GM12878 (cell line): Measurements from ENCODE around the gene CLK2. TPM values are rescaled to one million over a fixed set of nuclear protein-coding genes. Genes with fewer than 3 reads are reported as not detected.

Experiments
- ATAC-seq: fragments of 200-7000 bp; cut with Tn5 transposase; 3 replicates; pipeline ENCODE4 v1.9.1; 2020; ENCODE audit warnings: mild to moderate bottlenecking, moderate library complexity
- BruUV-seq: library from RNA; stranded (reverse); fragments of 400-500 nt; replicated peaks from 2 replicates; lab custom pipeline; 2021; lab: Mats Ljungman, UMichigan
- CTCF ChIA-PET: fragments of 300-600 bp; sonication (Branson Sonifier 250); formaldehyde crosslinking; extraction: SDS; loops from one replicate; lab custom pipeline; 2021; ENCODE audit warnings: inconsistent platforms; lab: Yijun Ruan, JAX
- POLR2A ChIA-PET: fragments of 350-600 bp; formaldehyde crosslinking; extraction: SDS; loops from one replicate; lab custom pipeline; 2021; ENCODE audit warnings: inconsistent platforms; lab: Charles Lee
- RAD21 ChIA-PET: fragments of 300-600 bp; sonication (Branson Sonifier 250); formaldehyde crosslinking; loops from one replicate; lab custom pipeline; 2023; ENCODE audit warnings: antibody characterized with exemption; ENCODE audit not compliant: unreplicated experiment; lab: Charles Lee
- SMC1A ChIA-PET: fragments of 300-600 bp; sonication (Branson Sonifier 250); formaldehyde crosslinking; loops from one replicate; lab custom pipeline; 2023; ENCODE audit not compliant: unreplicated experiment, uncharacterized antibody; lab: Charles Lee
- DNase-seq: peaks from one replicate; pipeline ENCODE4 v3.0.0-alpha.2; 2011; ENCODE audit warnings: low read depth, low spot score
- FAIRE-seq: peaks from 3 replicates; lab custom pipeline; 2011; peaks lifted over from hg19 to GRCh38; lab: Jason Lieb, UNC
- H2AFZ ChIP-seq: 2 replicates; pipeline ENCODE4 v1.6.0; 2011; ENCODE audit warnings: low read depth, low read length, control low read depth; ENCODE audit not compliant: control insufficient read depth
- H3K27ac ChIP-seq: 2 replicates; pipeline ENCODE4 v1.5.1; 2011; ENCODE audit warnings: control low read depth; ENCODE audit not compliant: control insufficient read depth, insufficient read depth
- H3K27me3 ChIP-seq, 2 experiments: replicated peaks in 1 of 2; 2 replicates each; pipeline versions ENCODE4 v1.6.0 to v1.6.1; 2011; ENCODE audit warnings: low read length in 1 of 2; ENCODE audit not compliant: control insufficient read depth in 2 of 2, insufficient read depth in 2 of 2
- H3K36me3 ChIP-seq, 2 experiments: 2 replicates each; pipeline ENCODE4 v1.5.1; 2011; ENCODE audit warnings: low read length in 1 of 2; ENCODE audit not compliant: control insufficient read depth in 2 of 2, insufficient read depth in 2 of 2
- H3K4me1 ChIP-seq: 2 replicates; pipeline ENCODE4 v1.6.1; 2011; ENCODE audit warnings: mild to moderate bottlenecking, low read length, moderate library complexity, mixed read lengths; ENCODE audit not compliant: control insufficient read depth, insufficient read depth
- H3K4me2 ChIP-seq: 2 replicates; pipeline ENCODE4 v1.6.0; 2011; ENCODE audit warnings: control low read depth; ENCODE audit not compliant: control insufficient read depth, insufficient read depth
- H3K4me3 ChIP-seq: fragments of 200-600 bp; sonication (generic); 2 replicates; pipeline ENCODE4 v1.5.1; 2016
- H3K79me2 ChIP-seq: 2 replicates; pipeline ENCODE4 v1.6.0; 2011; ENCODE audit warnings: low read length; ENCODE audit not compliant: control insufficient read depth, insufficient read depth
- H3K9ac ChIP-seq: 2 replicates; pipeline ENCODE4 v1.8.0; 2011; ENCODE audit warnings: low read length, control low read depth, mixed read lengths; ENCODE audit not compliant: control insufficient read depth, insufficient read depth
- H3K9me3 ChIP-seq: replicated peaks from 3 replicates; pipeline ENCODE4 v1.5.1; 2011; ENCODE audit warnings: mild to moderate bottlenecking, low read length; ENCODE audit not compliant: control insufficient read depth, insufficient read depth
- H4K20me1 ChIP-seq: 2 replicates; pipeline ENCODE4 v1.6.0; 2011; ENCODE audit not compliant: control insufficient read depth, insufficient read depth
- CREB1 ChIP-seq: IDR thresholded peaks from 2 replicates; pipeline ENCODE4 v1.6.1; 2012; ENCODE audit warnings: low read depth, mild to moderate bottlenecking, inconsistent platforms
- IKZF1 ChIP-seq: fragments of 450-650 bp; conservative IDR thresholded peaks from 2 replicates; pipeline ENCODE4 v1.6.1; 2017; ENCODE audit warnings: antibody characterized with exemption, mild to moderate bottlenecking
- MYB ChIP-seq: fragments of 150-350 bp; IDR thresholded peaks from 2 replicates; pipeline ENCODE4 v1.6.1; 2014; ENCODE audit warnings: mild to moderate bottlenecking, low read depth, low read length, borderline replicate concordance
- NBN ChIP-seq: fragments of 450-650 bp; IDR thresholded peaks from 2 replicates; pipeline ENCODE4 v1.6.1; 2016
- NFYB ChIP-seq: IDR thresholded peaks from 2 replicates; pipeline ENCODE4 v1.6.1; 2011; ENCODE audit warnings: low read depth, mild to moderate bottlenecking, low read length, improper control_type of control experiment, moderate library complexity; ENCODE audit not compliant: insufficient read depth
- PAX8 ChIP-seq: fragments of 450-650 bp; IDR thresholded peaks from 2 replicates; pipeline ENCODE4 v1.6.1; 2017; ENCODE audit warnings: mild to moderate bottlenecking, moderate library complexity
- RB1 ChIP-seq: fragments of 450-650 bp; formaldehyde crosslinking; IDR thresholded peaks from 2 replicates; pipeline ENCODE4 v1.6.1; 2017; ENCODE audit warnings: mild to moderate bottlenecking, borderline replicate concordance
- RFX5 ChIP-seq: IDR thresholded peaks from 2 replicates; pipeline ENCODE4 v1.6.1; 2011; ENCODE audit warnings: low read depth, low read length, improper control_type of control experiment
- SREBF2 ChIP-seq: IDR thresholded peaks from 2 replicates; pipeline ENCODE4 v1.6.1; 2012; ENCODE audit warnings: mild to moderate bottlenecking, low read length
- TCF3 ChIP-seq: IDR thresholded peaks from 2 replicates; pipeline ENCODE4 v1.6.1; 2012; ENCODE audit warnings: low read depth, mild to moderate bottlenecking, low read length, borderline replicate concordance; ENCODE audit not compliant: insufficient read depth
- TCF7 ChIP-seq: IDR thresholded peaks from 2 replicates; pipeline ENCODE4 v1.6.1; 2014; ENCODE audit warnings: antibody characterized with exemption, borderline replicate concordance
- WGBS: methylation state at CpG from one replicate; pipeline ENCODE4 v1.1.6; 2016; ENCODE audit warnings: low lambda C conversion rate; ENCODE audit not compliant: insufficient replicate concordance, insufficient coverage; ENCODE audit errors: missing lambda C conversion rate; 5-methylcytosine and 5-hydroxymethylcytosine counted together
- in situ Hi-C: fragments of 300-500 bp; cut with MboI; formaldehyde crosslinking; loops from 9 replicates; pipeline ENCODE4 v1.14.3; 2018; ENCODE audit warnings: mixed read lengths
- intact Hi-C: fragments of 100-400 bp; cut with micrococcal nuclease; formaldehyde crosslinking; loops from one replicate; pipeline ENCODE4 v1.14.2; 2022; ENCODE audit not compliant: unreplicated experiment
- polyA plus RNA-seq, 11 experiments: library from polyadenylated mRNA; depleted of rRNA in 4 of 11; unstranded in 6 of 11; stranded (reverse) in 5 of 11; fragments of >200 nt; fragmentation: Nextera tagmentation in 4 of 11; fragmentation: Illumina TruSeq in 1 of 11; extraction: Ambion mirVana in 4 of 11; extraction: Trizol in 1 of 11; gene quantifications; 1 replicate in 1 of 11; 2 replicates in 10 of 11; pipeline versions ENCODE4 v1.2.1 to v1.2.3, GENCODE V29; 2011 to 2016; ENCODE audit warnings: inconsistent platforms in 2 of 11, missing spikeins in 2 of 11, low read depth in 1 of 11
- total RNA-seq, 4 experiments: library from RNA; depleted of rRNA in 3 of 4; stranded (reverse); fragments of >200 nt in 3 of 4; fragmentation: Illumina TruSeq in 1 of 4; extraction: Trizol in 1 of 4; gene quantifications; 2 replicates each; pipeline versions ENCODE4 v1.2.1 to v1.2.3, GENCODE V29; 2013 to 2021
- TF ChIP-seq, protein P1 (sequence below): fragments of 450-650 bp; IDR thresholded peaks from 2 replicates; pipeline ENCODE4 v1.6.1; 2017; ENCODE audit warnings: antibody characterized with exemption, mild to moderate bottlenecking, moderate library complexity

CLK2 gene
- total and polyA plus RNA-seq, 10 of the 15 experiments (the other 5 are each of a cell fraction or from before 2014, with no cell fraction given): 11.1 to 83.7 (median 36.7) TPM

DNA sequence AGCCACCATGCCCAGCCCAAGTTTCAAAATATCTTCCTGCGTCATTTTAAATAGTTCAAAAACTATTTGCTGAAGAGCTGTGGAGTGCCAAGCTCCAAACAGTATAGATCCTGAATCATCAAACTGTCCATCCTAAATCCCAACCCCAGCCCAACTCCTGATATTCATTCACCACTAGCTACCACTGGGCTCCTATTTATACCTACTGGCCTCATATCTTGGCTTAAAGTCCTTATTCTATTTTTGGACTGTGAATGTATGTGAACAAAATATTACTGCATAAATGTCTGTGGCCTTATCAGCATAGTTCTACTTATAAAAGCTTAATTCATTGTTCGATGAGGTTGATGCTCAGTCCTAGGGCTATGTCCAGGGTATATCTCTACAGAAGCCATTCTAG lies 5.9 kb downstream of the CLK2 start:
- Histone ChIP-seq H3K27ac (no peak overlapping the region), H3K4me2 (no peak overlapping the region), H3K9me3 (no peaks in the 10 kb centered on the region), H2AFZ (no peak overlapping the region), H3K79me2 (peaks cover 16% of the 10 kb centered on the region), H3K36me3 (peaks cover 36 to 37% of the 10 kb centered on the region in 2 experiments), H3K4me3 (no peak overlapping the region), H3K27me3 (no peaks in the 10 kb centered on the region), H4K20me1 (no peaks in the 10 kb centered on the region), H3K4me1 (no peaks in the 10 kb centered on the region; the same call in 1 of the 2 replicates), H3K9ac (no peak overlapping the region)
- 98% methylated on average over 2 of the region's 2 CpGs for WGBS
- BruUV-seq: no TSS peak
- intact Hi-C loops: no loop called here
- CTCF ChIA-PET: interaction anchor here (1.1 to 5.7 kb wide), 4 partner anchors 11 to 56 kb away, joined by 3 to 51 read pairs (median 3); partner anchors contain the start of gene FDPS
- SMC1A ChIA-PET: interaction anchor here (0.5 to 1.7 kb wide), 3 partner anchors 16 to 503 kb away, joined by 3 to 6 read pairs (median 3); no protein-coding TSS in a partner anchor
- FAIRE-seq (no peak), DNase-seq (no peak), ATAC-seq (no peak)
- RAD21 ChIA-PET: interaction anchor here (0.5 to 2.2 kb wide), 2 partner anchors 17 to 551 kb away, joined by 3 to 10 read pairs; no protein-coding TSS in a partner anchor
- in situ Hi-C loops: no loop called here
- POLR2A ChIA-PET: interaction anchor here (0.6 to 1.4 kb wide), 3 partner anchors 43 to 334 kb away, joined by 3 to 4 read pairs (median 3); no protein-coding TSS in a partner anchor
- no peak for TF ChIP-seq TCF7
- TF ChIP-seq MYB: no peak
- no peak for TF ChIP-seq RFX5
- TF ChIP-seq TCF3: no peak
- no peak for TF ChIP-seq IKZF1
- TF ChIP-seq RB1: no peak
- TF ChIP-seq NBN: no peak
- no peak for TF ChIP-seq CREB1
- TF ChIP-seq, protein P1, sequence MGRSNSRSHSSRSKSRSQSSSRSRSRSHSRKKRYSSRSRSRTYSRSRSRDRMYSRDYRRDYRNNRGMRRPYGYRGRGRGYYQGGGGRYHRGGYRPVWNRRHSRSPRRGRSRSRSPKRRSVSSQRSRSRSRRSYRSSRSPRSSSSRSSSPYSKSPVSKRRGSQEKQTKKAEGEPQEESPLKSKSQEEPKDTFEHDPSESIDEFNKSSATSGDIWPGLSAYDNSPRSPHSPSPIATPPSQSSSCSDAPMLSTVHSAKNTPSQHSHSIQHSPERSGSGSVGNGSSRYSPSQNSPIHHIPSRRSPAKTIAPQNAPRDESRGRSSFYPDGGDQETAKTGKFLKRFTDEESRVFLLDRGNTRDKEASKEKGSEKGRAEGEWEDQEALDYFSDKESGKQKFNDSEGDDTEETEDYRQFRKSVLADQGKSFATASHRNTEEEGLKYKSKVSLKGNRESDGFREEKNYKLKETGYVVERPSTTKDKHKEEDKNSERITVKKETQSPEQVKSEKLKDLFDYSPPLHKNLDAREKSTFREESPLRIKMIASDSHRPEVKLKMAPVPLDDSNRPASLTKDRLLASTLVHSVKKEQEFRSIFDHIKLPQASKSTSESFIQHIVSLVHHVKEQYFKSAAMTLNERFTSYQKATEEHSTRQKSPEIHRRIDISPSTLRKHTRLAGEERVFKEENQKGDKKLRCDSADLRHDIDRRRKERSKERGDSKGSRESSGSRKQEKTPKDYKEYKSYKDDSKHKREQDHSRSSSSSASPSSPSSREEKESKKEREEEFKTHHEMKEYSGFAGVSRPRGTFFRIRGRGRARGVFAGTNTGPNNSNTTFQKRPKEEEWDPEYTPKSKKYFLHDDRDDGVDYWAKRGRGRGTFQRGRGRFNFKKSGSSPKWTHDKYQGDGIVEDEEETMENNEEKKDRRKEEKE: no peak
- no peak for TF ChIP-seq PAX8
- no peak for TF ChIP-seq SREBF2
- TF ChIP-seq NFYB: no peak
